HT1080 (cell line): ENCODE results near the gene TRMT11. TPM values are rescaled to one million over a fixed set of nuclear protein-coding genes. Genes with fewer than 3 reads are reported as not detected.
"Not testable (repeated sequence)": the region's sequence is repeated elsewhere in the genome, so short reads cannot be mapped to it uniquely, and the experiment has no call there.

Source experiments
- DNase-seq: peaks from one replicate; pipeline ENCODE4 v3.0.0-alpha.2; 2015; ENCODE audit warnings: low read depth
- total RNA-seq: library from RNA; depleted of rRNA; stranded (reverse); fragments of >200 nt; shearing (Covaris generic); gene quantifications from 2 replicates; pipeline ENCODE4 v1.2.3, GENCODE V29; 2014

TRMT11 gene
- total RNA-seq, 1 experiment from 2014 or later, result 15.8 TPM

GRCh38 chr6:126041516-126041915 is 55.2 kb downstream of the TRMT11 start:
- no peak for DNase-seq

GRCh38 chr6:126042001-126042419 is 55.7 kb downstream of the TRMT11 start:
- DNase-seq, result no peak

- DNase-seq, result no peak
Observed at GRCh38 chr6:126047648-126048047, 61.3 kb downstream of the TRMT11 start.

GRCh38 chr6:126048635-126049034 is 62.3 kb downstream of the TRMT11 start:
- DNase-seq, result no peak

- no peak for DNase-seq
Observed at GRCh38 chr6:126050795-126051194, 64.5 kb downstream of the TRMT11 start.

GRCh38 chr6:126051791-126052190 is 65.5 kb downstream of the TRMT11 start:
- no peak for DNase-seq

GRCh38 chr6:126052485-126052884 is 66.1 kb downstream of the TRMT11 start:
- DNase-seq, result no peak

- DNase-seq, result no peak
Observed at GRCh38 chr6:126054258-126054702, 67.9 kb downstream of the TRMT11 start.

- DNase-seq, result no peak
Observed at GRCh38 chr6:126054802-126055201, 68.5 kb downstream of the TRMT11 start.

- DNase-seq, result no peak
Observed at GRCh38 chr6:126055449-126055848, 69.1 kb downstream of the TRMT11 start.

- no peak for DNase-seq
Observed at GRCh38 chr6:126056355-126057004, 70.1 kb downstream of the TRMT11 start.

- DNase-seq, result not testable (repeated sequence)
Observed at GRCh38 chr6:126058085-126058484, 71.7 kb downstream of the TRMT11 start.

- no peak for DNase-seq
Observed at GRCh38 chr6:126060400-126060799, 74.1 kb downstream of the TRMT11 start.

- no peak for DNase-seq
Observed at GRCh38 chr6:126063512-126064146, 77.3 kb downstream of the TRMT11 start.

- no peak for DNase-seq
Observed at GRCh38 chr6:126064257-126064747, 78.0 kb downstream of the TRMT11 start.

- no peak for DNase-seq
Observed at GRCh38 chr6:126064748-126065401, 78.5 kb downstream of the TRMT11 start.

- no peak for DNase-seq
Observed at GRCh38 chr6:126066053-126067048, 80.0 kb downstream of the TRMT11 start.

GRCh38 chr6:126067073-126067472 is 80.7 kb downstream of the TRMT11 start:
- no peak for DNase-seq

GRCh38 chr6:126069449-126069848 is 83.1 kb downstream of the TRMT11 start:
- DNase-seq, result no peak

- DNase-seq, result no peak
Observed at GRCh38 chr6:126071000-126071647, 84.8 kb downstream of the TRMT11 start.

- DNase-seq, result no peak
Observed at GRCh38 chr6:126072172-126072571, 85.8 kb downstream of the TRMT11 start.
